Activated CD4-positive, alpha-beta memory T cell treated with anti-CD3 and anti-CD28 coated beads, Interleukin-2, amount 10 ng/mL, durations not matched to agents 7 days and 5 days (primary cell): Measurements from ENCODE around the gene BAIAP2. TPM values are rescaled to one million over a fixed set of nuclear protein-coding genes. Genes with fewer than 3 reads are reported as not detected.
"Not testable (repeated sequence)": the region's sequence is repeated elsewhere in the genome, so short reads cannot be mapped to it uniquely, and the experiment has no call there.

ENCODE experiments used
- CTCF ChIA-PET: fragments of 350-600 bp; sonication (Branson Sonifier 250); formaldehyde crosslinking; loops from one replicate; lab custom pipeline; 2021; ENCODE audit warnings: antibody characterized with exemption, inconsistent platforms; lab: Charles Lee
- POLR2A ChIA-PET: fragments of 350-600 bp; sonication (Branson Sonifier 250); formaldehyde crosslinking; loops from one replicate; lab custom pipeline; 2021; ENCODE audit warnings: antibody characterized with exemption; lab: Charles Lee
- DNase-seq: peaks from one replicate; pipeline ENCODE4 v3.0.0-alpha.2; 2020
- H3K27ac Mint-ChIP-seq: one replicate; pipeline ENCODE4 v1.8.0; 2021; ENCODE audit warnings: mild to moderate bottlenecking, mixed read lengths
- H3K27me3 Mint-ChIP-seq: one replicate; pipeline ENCODE4 v1.8.0; 2021; ENCODE audit warnings: mixed read lengths
- H3K36me3 Mint-ChIP-seq: one replicate; pipeline ENCODE4 v1.8.0; 2021; ENCODE audit warnings: low read depth, mixed read lengths
- H3K4me1 Mint-ChIP-seq: one replicate; pipeline ENCODE4 v1.8.0; 2021; ENCODE audit warnings: mixed read lengths
- H3K4me3 Mint-ChIP-seq: one replicate; pipeline ENCODE4 v1.8.0; 2021; ENCODE audit warnings: mild to moderate bottlenecking, mixed read lengths
- H3K9me3 Mint-ChIP-seq: one replicate; pipeline ENCODE4 v1.8.0; 2021; ENCODE audit warnings: mixed read lengths
- total RNA-seq, 2 experiments: library from RNA; stranded (reverse); gene quantifications; one replicate each; pipeline ENCODE4 v1.2.3, GENCODE V29; 2021

The BAIAP2 gene
- total RNA-seq, 2 experiments from 2014 or later: 1.5 to 2.4 TPM

- Mint-ChIP-seq H3K4me1 (peaks cover 19% of the 10 kb centered on the region), H3K27ac (no peak overlapping the region), H3K36me3 (no peaks in the 10 kb centered on the region), H3K9me3 (peaks cover 4% of the 10 kb centered on the region), H3K27me3 (peaks cover 46% of the 10 kb centered on the region), H3K4me3 (no peak overlapping the region)
- DNase-seq: no peak
- POLR2A ChIA-PET: interaction anchor here (1.1 kb wide), 1 partner anchor 11 kb away, joined by 5 read pairs; no protein-coding TSS in a partner anchor
- CTCF ChIA-PET: interaction anchor here (1.5 kb wide), 1 partner anchor 11 kb away, joined by 6 read pairs; no protein-coding TSS in a partner anchor
Measured at GRCh38 chr17:81006891-81007290, 28.1 kb upstream of the BAIAP2 start.

- no peak for DNase-seq
- Mint-ChIP-seq H3K36me3 (no peaks in the 10 kb centered on the region), H3K27ac (no peak overlapping the region), H3K4me3 (no peak overlapping the region), H3K9me3 (peaks cover 4% of the 10 kb centered on the region), H3K4me1 (peaks cover 12% of the 10 kb centered on the region), H3K27me3 (peaks cover 36% of the 10 kb centered on the region)
- ChIA-PET CTCF (interaction anchor here (1.5 kb wide), 1 partner anchor 10 kb away, joined by 6 read pairs; no protein-coding TSS in a partner anchor), POLR2A (no interaction called here)
Measured at GRCh38 chr17:81008140-81008539, 26.8 kb upstream of the BAIAP2 start.

- DNase-seq: no peak
- Mint-ChIP-seq H3K27me3 (peaks cover 29% of the 10 kb centered on the region), H3K9me3 (peaks cover 4% of the 10 kb centered on the region), H3K36me3 (no peaks in the 10 kb centered on the region), H3K4me3 (no peak overlapping the region), H3K4me1 (peaks cover 5% of the 10 kb centered on the region), H3K27ac (no peak overlapping the region)
- ChIA-PET POLR2A (no interaction called here), CTCF (no interaction called here)
Measured at GRCh38 chr17:81009136-81009535, 25.8 kb upstream of the BAIAP2 start.

GRCh38 chr17:81010935-81011334, 24.0 kb upstream of the BAIAP2 start:
- peaks cover 3% of the 10 kb centered on the region for H3K36me3 Mint-ChIP-seq
- DNase-seq: no peak
- no peak overlapping the region for H3K4me3 Mint-ChIP-seq
- H3K4me1 Mint-ChIP-seq: peaks cover 3% of the 10 kb centered on the region
- ChIA-PET CTCF (interaction anchor here (1.3 kb wide), 1 partner anchor 13 kb away, joined by 3 read pairs; no protein-coding TSS in a partner anchor), POLR2A (no interaction called here)
- no peak overlapping the region for H3K27ac Mint-ChIP-seq
- H3K9me3 Mint-ChIP-seq: peaks cover 6% of the 10 kb centered on the region
- peaks cover 22% of the 10 kb centered on the region for H3K27me3 Mint-ChIP-seq

- DNase-seq: no peak
- H3K4me1 Mint-ChIP-seq: peaks cover 10% of the 10 kb centered on the region
- POLR2A ChIA-PET: no interaction called here
- CTCF ChIA-PET: no interaction called here
- H3K27ac Mint-ChIP-seq: no peak overlapping the region
- H3K36me3 Mint-ChIP-seq: peaks cover 11% of the 10 kb centered on the region
- peaks cover 12% of the 10 kb centered on the region for H3K9me3 Mint-ChIP-seq
- H3K27me3 Mint-ChIP-seq: peaks cover 13% of the 10 kb centered on the region
- H3K4me3 Mint-ChIP-seq: no peak overlapping the region
Measured at GRCh38 chr17:81011951-81012350, 23.0 kb upstream of the BAIAP2 start.

DNA sequence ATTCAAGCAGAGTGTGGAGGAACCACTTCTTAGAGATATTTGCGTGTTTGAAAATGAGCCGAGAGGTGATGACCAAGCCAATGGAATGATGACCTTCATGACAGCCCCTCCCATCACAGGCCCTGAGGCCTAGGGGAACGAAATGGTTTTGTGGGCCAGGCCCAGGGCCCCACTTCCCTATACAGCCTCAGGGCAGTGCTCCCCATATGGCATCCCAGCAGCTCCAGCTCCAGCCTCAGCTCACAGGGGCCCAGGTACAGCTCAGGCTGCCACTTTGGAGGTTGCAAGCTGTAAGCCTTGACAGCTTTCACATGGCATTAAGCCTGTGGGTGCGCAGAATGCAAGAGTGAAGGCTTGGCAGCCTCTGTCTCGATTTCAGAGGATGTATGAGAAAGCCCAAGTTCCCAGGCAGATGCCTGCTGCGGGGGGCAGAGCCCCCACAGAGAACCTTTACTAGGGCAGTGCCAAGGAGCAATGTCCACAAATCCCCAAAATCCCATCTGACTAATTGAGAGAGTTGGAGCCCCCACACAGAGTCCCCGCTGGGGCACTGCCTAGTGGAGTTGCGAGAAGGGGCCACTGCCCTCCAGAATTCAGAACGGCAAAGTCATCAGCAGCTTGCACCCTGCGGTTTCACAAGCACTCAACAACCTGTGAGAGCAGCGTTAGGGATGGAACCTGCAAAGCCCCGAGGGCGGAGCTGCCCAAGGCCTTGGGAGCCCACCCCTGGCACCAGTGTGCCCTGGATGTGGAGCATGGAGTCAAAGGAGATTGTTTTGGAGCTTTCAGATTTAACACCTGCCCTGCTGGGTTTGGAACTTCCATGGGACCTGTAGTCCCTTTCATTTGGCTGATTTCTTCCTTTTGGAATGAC, 22.1 kb upstream of the BAIAP2 start:
- Mint-ChIP-seq H3K4me3 (no peak overlapping the region), H3K27me3 (peaks cover 8% of the 10 kb centered on the region), H3K27ac (no peak overlapping the region), H3K36me3 (peaks cover 12% of the 10 kb centered on the region), H3K9me3 (peaks cover 12% of the 10 kb centered on the region), H3K4me1 (peaks cover 17% of the 10 kb centered on the region)
- ChIA-PET CTCF (no interaction called here), POLR2A (interaction anchor here (0.6 kb wide), 1 partner anchor 822 kb away, joined by 4 read pairs; no protein-coding TSS in a partner anchor)
- no peak for DNase-seq

- peaks cover 25% of the 10 kb centered on the region for H3K4me1 Mint-ChIP-seq
- ChIA-PET POLR2A (no interaction called here), CTCF (no interaction called here)
- peaks cover 12% of the 10 kb centered on the region for H3K9me3 Mint-ChIP-seq
- peaks cover 6% of the 10 kb centered on the region for H3K27me3 Mint-ChIP-seq
- no peak overlapping the region for H3K4me3 Mint-ChIP-seq
- no peak for DNase-seq
- H3K27ac Mint-ChIP-seq: no peak overlapping the region
- H3K36me3 Mint-ChIP-seq: peaks cover 12% of the 10 kb centered on the region
Measured at GRCh38 chr17:81013642-81014041, 21.3 kb upstream of the BAIAP2 start.

- Mint-ChIP-seq H3K4me3 (no peak overlapping the region), H3K36me3 (peaks cover 12% of the 10 kb centered on the region), H3K27me3 (peaks cover 6% of the 10 kb centered on the region), H3K9me3 (peaks cover 12% of the 10 kb centered on the region), H3K4me1 (peaks cover 38% of the 10 kb centered on the region), H3K27ac (no peak overlapping the region)
- DNase-seq: no peak
- POLR2A ChIA-PET: no interaction called here
- CTCF ChIA-PET: interaction anchor here (1.4 kb wide), 1 partner anchor 9 kb away, joined by 5 read pairs; no protein-coding TSS in a partner anchor
Measured at GRCh38 chr17:81015136-81015535, 19.8 kb upstream of the BAIAP2 start.

- H3K4me1 Mint-ChIP-seq: peaks cover 42% of the 10 kb centered on the region
- peak overlapping the region; percentile 98 for H3K27ac Mint-ChIP-seq
- peaks cover 9% of the 10 kb centered on the region for H3K9me3 Mint-ChIP-seq
- POLR2A ChIA-PET: interaction anchor here (1.9 kb wide), 1 partner anchor 10 kb away, joined by 5 read pairs; no protein-coding TSS in a partner anchor
- H3K36me3 Mint-ChIP-seq: peaks cover 12% of the 10 kb centered on the region
- H3K27me3 Mint-ChIP-seq: no peaks in the 10 kb centered on the region
- no peak overlapping the region for H3K4me3 Mint-ChIP-seq
- CTCF ChIA-PET: interaction anchor here (1.9 kb wide), 1 partner anchor 85 kb away, joined by 10 read pairs; no protein-coding TSS in a partner anchor
- no peak for DNase-seq
Measured at GRCh38 chr17:81016575-81016974, 18.4 kb upstream of the BAIAP2 start.

DNA sequence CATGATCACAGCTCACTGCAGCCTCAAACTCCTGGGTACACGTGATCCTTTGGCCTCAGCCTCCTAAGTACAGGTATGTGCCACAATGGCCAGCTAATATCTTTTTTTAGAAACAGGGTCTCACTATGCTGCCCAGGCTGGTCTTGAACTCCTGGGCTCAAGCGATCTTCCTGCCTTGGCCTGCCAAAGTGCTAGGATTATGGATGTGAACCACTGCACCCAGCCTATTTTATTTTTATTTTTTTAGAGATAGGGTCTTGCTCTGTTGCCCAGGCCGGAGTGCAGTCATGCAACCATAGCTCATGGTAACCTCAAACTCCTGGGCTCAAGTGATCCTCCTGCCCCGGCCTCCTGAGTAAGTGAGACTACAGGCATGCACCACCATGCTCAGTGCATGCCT, 17.6 kb upstream of the BAIAP2 start:
- POLR2A ChIA-PET: interaction anchor here (1.0 to 3.5 kb wide), 7 partner anchors 10 to 563 kb away, joined by 3 to 17 read pairs (median 6); partner anchors contain the start of genes BAIAP2, CEP131, NDUFAF8 and TEPSIN

DNA sequence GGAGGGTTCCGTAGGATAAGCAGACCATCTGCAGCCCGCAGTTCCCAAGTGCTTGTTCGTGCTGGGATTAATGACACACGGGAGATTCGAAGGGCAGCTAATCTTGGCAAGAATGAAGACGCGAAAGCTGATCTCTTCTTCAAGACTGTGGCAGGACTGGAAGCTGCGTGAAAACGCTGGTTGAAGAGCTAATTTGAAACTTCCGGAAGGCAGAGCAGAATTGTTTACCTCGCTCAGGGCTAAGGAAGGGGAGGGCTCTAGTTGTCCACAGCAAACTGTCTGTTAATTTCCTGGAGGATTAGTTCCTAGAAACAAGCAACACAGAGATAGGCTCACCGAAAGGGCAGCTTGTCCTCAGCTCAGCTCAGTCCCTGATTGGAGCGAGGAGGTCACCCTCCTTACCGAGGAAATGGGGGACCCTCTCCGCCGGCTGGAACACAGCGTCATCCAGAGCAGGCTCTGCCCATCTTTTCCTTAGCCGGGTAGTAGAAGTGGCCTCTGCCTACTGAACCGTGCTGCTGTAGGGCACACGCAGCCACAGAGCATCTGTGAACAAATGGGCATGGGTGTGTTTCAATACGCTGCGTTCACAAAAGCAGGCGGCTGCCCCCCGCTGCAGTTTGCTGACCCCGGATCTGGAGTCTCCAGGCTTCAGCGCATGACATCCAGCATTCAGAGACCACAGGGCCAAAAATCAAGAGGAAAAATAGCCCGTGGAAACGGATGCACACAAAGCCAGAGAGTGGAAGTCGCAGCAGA, 16.7 kb upstream of the BAIAP2 start:
- DNase-seq: peak; percentile 67
- POLR2A ChIA-PET: interaction anchor here (0.7 to 3.5 kb wide), 13 partner anchors 11 to 564 kb away, joined by 3 to 17 read pairs (median 5); partner anchors contain the start of genes BAIAP2, CEP131, NDUFAF8 and TEPSIN
- peaks cover 12% of the 10 kb centered on the region for H3K36me3 Mint-ChIP-seq
- CTCF ChIA-PET: interaction anchor here (0.7 to 1.9 kb wide), 5 partner anchors 11 to 229 kb away, joined by 3 to 10 read pairs (median 5); no protein-coding TSS in a partner anchor
- peak overlapping the region; percentile 98 for H3K27ac Mint-ChIP-seq
- no peaks in the 10 kb centered on the region for H3K27me3 Mint-ChIP-seq
- H3K4me3 Mint-ChIP-seq: peak overlapping the region; percentile 70
- peaks cover 48% of the 10 kb centered on the region for H3K4me1 Mint-ChIP-seq
- H3K9me3 Mint-ChIP-seq: peaks cover 9% of the 10 kb centered on the region

More for the DNA sequence above, 17.6 kb upstream of the BAIAP2 start:
- H3K4me1 Mint-ChIP-seq: peaks cover 46% of the 10 kb centered on the region
- H3K27ac Mint-ChIP-seq: peak overlapping the region; percentile 98
- H3K9me3 Mint-ChIP-seq, DNase-seq, H3K27me3 Mint-ChIP-seq: not testable (repeated sequence)
- H3K36me3 Mint-ChIP-seq: peaks cover 12% of the 10 kb centered on the region
- H3K4me3 Mint-ChIP-seq: peak overlapping the region; percentile 70
- CTCF ChIA-PET: interaction anchor here (0.7 to 1.9 kb wide), 4 partner anchors 10 to 230 kb away, joined by 3 to 10 read pairs (median 6); no protein-coding TSS in a partner anchor
